ENCODE data around the gene EPG5. TPM values are rescaled to one million over a fixed set of nuclear protein-coding genes. Genes with fewer than 3 reads are reported as not detected.
A peak's percentile ranks its signal among the peaks of the same experiment; 100 is the strongest.

EPG5 gene
- total RNA-seq, 4 donors from 2014 or later, result 18.7 to 30.3 (median 24.0) TPM

DNA sequence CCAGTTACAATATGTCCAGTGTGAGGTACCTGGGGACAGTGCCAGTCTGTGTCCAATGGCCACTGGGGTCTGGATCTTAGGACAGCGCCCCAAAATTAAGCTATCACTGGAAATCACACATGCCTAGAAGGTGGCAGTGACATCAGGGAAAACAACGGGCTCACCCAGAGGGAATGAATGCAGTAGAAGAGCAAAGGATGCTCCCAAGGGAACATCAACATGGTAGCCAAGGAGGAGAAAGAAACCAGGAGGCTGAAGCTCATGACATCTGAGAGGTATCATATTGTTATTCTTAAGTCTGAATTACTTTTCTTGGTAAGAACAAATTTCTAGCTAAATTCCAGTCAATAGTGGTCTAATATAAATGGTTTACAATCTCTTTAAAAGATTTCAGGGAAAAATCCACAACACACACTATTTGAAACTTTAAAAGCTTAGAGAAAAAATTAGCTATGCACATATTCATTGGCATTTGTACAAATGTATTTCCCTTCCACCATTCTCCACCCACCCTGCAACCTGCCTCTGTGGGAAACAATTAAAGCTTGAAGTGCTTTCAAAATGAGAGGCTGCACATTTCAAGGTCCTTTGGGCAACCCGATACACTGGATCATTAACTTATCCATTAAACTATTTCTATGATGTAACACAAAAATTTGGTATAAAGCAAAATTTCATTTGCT is 86.1 kb downstream of the EPG5 start:
- DNase-seq (no peak), ATAC-seq (no peak)
- Histone ChIP-seq H3K4me3 (no peak overlapping the region), H3K27me3 (no peaks in the 10 kb centered on the region), H3K36me3 (peaks cover 0 to 61% of the 10 kb centered on the region in 2 donors), H3K4me1 (no peaks in the 10 kb centered on the region), H3K9me3 (no peaks in the 10 kb centered on the region), H3K27ac (no peak overlapping the region)
- intact Hi-C loops (cut with DNase I; ENCODE audit: low total_unique reads), result loop anchor here (1.0 to 2.0 kb wide), 2 partner anchors 188 to 216 kb away; no protein-coding TSS in a partner anchor
- TF ChIP-seq, protein P1, sequence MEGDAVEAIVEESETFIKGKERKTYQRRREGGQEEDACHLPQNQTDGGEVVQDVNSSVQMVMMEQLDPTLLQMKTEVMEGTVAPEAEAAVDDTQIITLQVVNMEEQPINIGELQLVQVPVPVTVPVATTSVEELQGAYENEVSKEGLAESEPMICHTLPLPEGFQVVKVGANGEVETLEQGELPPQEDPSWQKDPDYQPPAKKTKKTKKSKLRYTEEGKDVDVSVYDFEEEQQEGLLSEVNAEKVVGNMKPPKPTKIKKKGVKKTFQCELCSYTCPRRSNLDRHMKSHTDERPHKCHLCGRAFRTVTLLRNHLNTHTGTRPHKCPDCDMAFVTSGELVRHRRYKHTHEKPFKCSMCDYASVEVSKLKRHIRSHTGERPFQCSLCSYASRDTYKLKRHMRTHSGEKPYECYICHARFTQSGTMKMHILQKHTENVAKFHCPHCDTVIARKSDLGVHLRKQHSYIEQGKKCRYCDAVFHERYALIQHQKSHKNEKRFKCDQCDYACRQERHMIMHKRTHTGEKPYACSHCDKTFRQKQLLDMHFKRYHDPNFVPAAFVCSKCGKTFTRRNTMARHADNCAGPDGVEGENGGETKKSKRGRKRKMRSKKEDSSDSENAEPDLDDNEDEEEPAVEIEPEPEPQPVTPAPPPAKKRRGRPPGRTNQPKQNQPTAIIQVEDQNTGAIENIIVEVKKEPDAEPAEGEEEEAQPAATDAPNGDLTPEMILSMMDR (IDR thresholded peaks at IDR 0.05 in 4 of 5, conservative IDR thresholded peaks at IDR 0.05 in 1 of 5), result no peak
- TF ChIP-seq POLR2A (IDR thresholded peaks at IDR 0.05), result no peak
- in situ Hi-C loops (cut with MboI; ENCODE audit: low sequenced_read_pairs in 4 of 4), result loop anchor here in 3 of 4 donors (10.0 to 25.0 kb wide), 3 partner anchors 186 to 219 kb away; no protein-coding TSS in a partner anchor

DNA sequence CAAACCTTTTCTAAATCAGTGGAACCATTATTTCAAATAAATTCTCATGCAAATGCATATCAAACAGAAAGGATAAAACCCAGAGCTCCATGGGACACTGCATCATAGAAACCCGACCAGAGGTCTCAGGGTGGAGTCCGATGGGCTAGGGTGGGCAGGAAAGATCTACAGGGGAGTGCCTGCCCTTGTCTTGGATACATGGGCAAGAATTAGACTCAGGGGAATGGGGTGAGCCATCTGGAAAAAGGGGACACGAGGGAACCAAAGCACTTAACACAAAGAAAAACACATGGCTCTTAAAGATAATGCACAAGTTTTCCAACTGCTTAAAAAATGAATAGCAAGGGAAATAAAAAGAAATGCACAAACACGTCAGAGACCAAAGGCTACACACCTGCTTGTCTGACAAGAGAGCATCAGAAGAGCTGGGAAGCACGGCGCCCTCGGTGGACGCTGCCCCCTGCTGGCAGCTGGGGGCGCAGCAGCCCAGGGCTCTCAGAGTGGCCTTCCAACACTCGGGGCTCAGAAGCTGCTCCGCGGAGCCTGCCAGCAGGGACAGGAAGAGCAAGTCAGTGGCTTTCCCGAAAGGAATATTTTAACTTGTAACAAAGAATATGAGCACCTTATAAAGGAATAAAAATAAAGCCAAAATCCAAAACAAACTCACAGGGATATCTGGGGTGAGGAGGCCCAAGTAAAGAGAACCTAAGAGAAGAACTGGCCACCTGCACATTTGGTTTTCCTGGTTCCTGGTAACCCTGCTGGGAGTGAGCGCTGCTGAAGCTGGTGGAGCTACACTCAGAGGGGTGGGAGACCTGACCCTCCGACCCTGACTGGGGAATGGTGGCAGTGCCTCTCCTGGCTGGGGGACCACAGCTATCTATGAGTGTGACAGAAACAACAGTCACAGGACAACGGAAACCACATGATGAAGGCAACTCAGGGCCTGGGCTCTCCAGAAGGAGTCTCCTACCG is 87.2 kb downstream of the EPG5 start:
- DNase-seq (peak; percentile 4 to 28), ATAC-seq (peak; percentile 63 to 75)
- no peak for TF ChIP-seq POLR2A (IDR thresholded peaks at IDR 0.05)
- TF ChIP-seq, protein P1 (IDR thresholded peaks at IDR 0.05 in 4 of 5, conservative IDR thresholded peaks at IDR 0.05 in 1 of 5), result peak; percentile 85 to 98 (median 85)
- no peaks in the 10 kb centered on the region for H3K27me3 ChIP-seq
- no peak overlapping the region for H3K4me3 ChIP-seq
- H3K4me1 ChIP-seq, result no peaks in the 10 kb centered on the region
- H3K9me3 ChIP-seq, result no peaks in the 10 kb centered on the region
- peaks cover 0 to 63% of the 10 kb centered on the region in 2 donors for H3K36me3 ChIP-seq
- intact Hi-C loops (cut with DNase I; ENCODE audit: low total_unique reads), result loop anchor here (1.0 to 2.0 kb wide), 2 partner anchors 187 to 215 kb away; no protein-coding TSS in a partner anchor
- no peak overlapping the region for H3K27ac ChIP-seq
- in situ Hi-C loops (cut with MboI; ENCODE audit: low sequenced_read_pairs in 4 of 4), result loop anchor here (5.0 to 25.0 kb wide), 4 partner anchors 185 to 218 kb away; no protein-coding TSS in a partner anchor

DNA sequence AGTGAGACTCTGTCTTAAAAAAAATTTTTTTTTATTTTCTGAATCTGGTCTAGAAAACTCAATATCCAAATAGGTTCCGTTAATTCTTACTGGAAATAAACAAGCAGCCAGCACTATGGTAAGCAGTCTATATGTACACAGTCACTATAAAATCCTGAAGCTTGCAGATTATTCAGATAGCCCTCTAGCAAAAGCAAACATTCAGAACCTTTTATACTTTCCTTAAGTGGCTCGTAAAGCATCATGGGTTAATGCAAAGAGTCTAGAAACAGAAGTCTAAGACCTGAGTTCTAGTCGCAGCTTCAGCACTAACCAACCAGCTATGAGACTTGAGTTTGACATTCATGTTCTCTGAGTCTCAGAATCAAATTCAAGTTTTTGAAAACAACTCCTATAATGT is 89.7 kb downstream of the EPG5 start:
- no peaks in the 10 kb centered on the region for H3K9me3 ChIP-seq
- no peak overlapping the region for H3K27ac ChIP-seq
- no peak overlapping the region for H3K4me3 ChIP-seq
- no peak for TF ChIP-seq POLR2A (IDR thresholded peaks at IDR 0.05)
- TF ChIP-seq, protein P1 (IDR thresholded peaks at IDR 0.05 in 4 of 5, conservative IDR thresholded peaks at IDR 0.05 in 1 of 5), result no peak
- intact Hi-C loops (cut with DNase I; ENCODE audit: low total_unique reads), result no loop called here
- peaks cover 0 to 61% of the 10 kb centered on the region in 2 donors for H3K36me3 ChIP-seq
- no peaks in the 10 kb centered on the region for H3K27me3 ChIP-seq
- no peaks in the 10 kb centered on the region for H3K4me1 ChIP-seq
- in situ Hi-C loops (cut with MboI; ENCODE audit: low sequenced_read_pairs in 4 of 4), result loop anchor here in 3 of 4 donors (5.0 to 25.0 kb wide), 3 partner anchors 185 to 215 kb away; no protein-coding TSS in a partner anchor
- ATAC-seq, result no peak
- no peak for DNase-seq

DNA sequence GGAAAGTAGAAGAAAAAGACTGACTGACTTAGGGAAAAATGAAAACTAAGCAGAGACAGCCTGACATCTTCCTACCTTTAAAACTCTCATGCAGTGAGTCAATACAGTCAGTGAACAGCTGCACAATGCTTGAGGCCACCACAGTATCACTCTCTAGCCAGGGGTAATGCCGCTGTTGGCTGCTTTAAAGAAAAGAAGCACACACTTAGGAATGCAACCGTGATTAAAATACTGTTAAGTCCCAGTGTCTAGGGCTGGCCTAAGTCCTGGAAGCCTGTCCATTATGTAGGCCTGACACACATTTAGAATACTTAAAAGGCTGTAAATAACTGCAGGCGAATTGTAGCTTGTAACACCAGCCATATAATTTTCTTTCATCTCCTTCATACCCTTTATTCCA is 91.0 kb downstream of the EPG5 start:
- DNase-seq (no peak), ATAC-seq (no peak)
- in situ Hi-C loops (cut with MboI; ENCODE audit: low sequenced_read_pairs in 4 of 4), result loop anchor here in 3 of 4 donors (5.0 to 25.0 kb wide), 3 partner anchors 184 to 214 kb away; no protein-coding TSS in a partner anchor
- H3K27me3 ChIP-seq, result no peaks in the 10 kb centered on the region
- peaks cover 0 to 55% of the 10 kb centered on the region in 2 donors for H3K36me3 ChIP-seq
- no peak overlapping the region for H3K27ac ChIP-seq
- H3K9me3 ChIP-seq, result no peaks in the 10 kb centered on the region
- TF ChIP-seq, protein P1 (IDR thresholded peaks at IDR 0.05 in 4 of 5, conservative IDR thresholded peaks at IDR 0.05 in 1 of 5), result no peak
- no peak for TF ChIP-seq POLR2A (IDR thresholded peaks at IDR 0.05)
- H3K4me1 ChIP-seq, result no peaks in the 10 kb centered on the region
- H3K4me3 ChIP-seq, result no peak overlapping the region
- intact Hi-C loops (cut with DNase I; ENCODE audit: low total_unique reads), result no loop called here
